Endothelial cell of umbilical vein (primary cell): Measurements from ENCODE around the gene ZRANB2. TPM values are rescaled to one million over a fixed set of nuclear protein-coding genes. Genes with fewer than 3 reads are reported as not detected.

Experiments used
- BruUV-seq: library from RNA; stranded (reverse); fragments of 400-500 nt; replicated peaks from 2 replicates; lab custom pipeline; 2021; lab: Mats Ljungman, UMichigan
- CTCF ChIA-PET: fragments of 300-600, 350-600 bp; sonication (Branson Sonifier 250); formaldehyde crosslinking; loops from one replicate; lab custom pipeline; 2021; ENCODE audit warnings: antibody characterized with exemption, inconsistent platforms; lab: Charles Lee
- POLR2A ChIA-PET: fragments of 300-600, 350-600 bp; sonication (Branson Sonifier 250); formaldehyde crosslinking; loops from one replicate; lab custom pipeline; 2021; ENCODE audit warnings: antibody characterized with exemption, inconsistent platforms; lab: Charles Lee
- DNase-seq: peaks from one replicate; pipeline ENCODE4 v3.0.0-alpha.2; 2011; ENCODE audit warnings: low read depth, low spot score
- FAIRE-seq: peaks from 2 replicates; lab custom pipeline; 2011; peaks lifted over from hg19 to GRCh38; lab: Jason Lieb, UNC
- H2AFZ ChIP-seq: 2 replicates; pipeline ENCODE4 v1.6.0; 2012; ENCODE audit warnings: low read depth, low read length, control low read depth, inconsistent platforms
- H3K27ac ChIP-seq: 2 replicates; pipeline ENCODE4 v1.5.1; 2011; ENCODE audit warnings: low read depth, mild to moderate bottlenecking, control low read depth, low read length, moderate library complexity; ENCODE audit not compliant: insufficient read depth
- H3K27me3 ChIP-seq, 2 experiments: 2 replicates each; pipeline versions ENCODE4 v1.6.0 to v1.6.1; 2011; ENCODE audit warnings: low read length in 2 of 2, mixed read lengths in 1 of 2; ENCODE audit not compliant: control insufficient read depth in 2 of 2, insufficient read depth in 2 of 2
- H3K36me3 ChIP-seq, 2 experiments: 2 replicates in 1 of 2; 3 replicates in 1 of 2; pipeline ENCODE4 v1.5.1; 2011; ENCODE audit warnings: low read length in 2 of 2, mild to moderate bottlenecking in 1 of 2, moderate library complexity in 1 of 2; ENCODE audit not compliant: control insufficient read depth in 2 of 2, insufficient read depth in 2 of 2; ENCODE audit errors: extremely low read depth in 1 of 2
- H3K4me1 ChIP-seq: 3 replicates; pipeline ENCODE4 v1.5.1; 2011; ENCODE audit warnings: mild to moderate bottlenecking, low read length; ENCODE audit not compliant: control insufficient read depth, insufficient read depth; ENCODE audit errors: extremely low read depth
- H3K4me2 ChIP-seq: 2 replicates; pipeline ENCODE4 v1.6.1; 2011; ENCODE audit warnings: low read length, control low read depth, mixed read lengths; ENCODE audit not compliant: insufficient read depth
- H3K4me3 ChIP-seq, 3 experiments: fragments of 200-600 bp in 1 of 3; sonication (generic), shearing (Covaris generic) in 1 of 3; replicated peaks in 1 of 3; 2 replicates each; pipeline ENCODE4 v1.5.1; 2011 to 2016; ENCODE audit warnings: control low read depth in 3 of 3, low read length in 3 of 3, mild to moderate bottlenecking in 2 of 3, inconsistent platforms in 1 of 3, low read depth in 1 of 3, moderate library complexity in 1 of 3; ENCODE audit not compliant: insufficient read depth in 1 of 3
- H3K79me2 ChIP-seq: 2 replicates; pipeline ENCODE4 v1.6.0; 2012; ENCODE audit warnings: low read length, inconsistent platforms; ENCODE audit not compliant: control insufficient read depth, insufficient read depth
- H3K9ac ChIP-seq: replicated peaks from 2 replicates; pipeline ENCODE3; 2011; ENCODE audit warnings: low read length, control low read depth; ENCODE audit not compliant: insufficient read depth; ENCODE audit errors: extremely low read depth
- H3K9me1 ChIP-seq: replicated peaks from 3 replicates; pipeline ENCODE4 v1.6.0; 2011; ENCODE audit warnings: mild to moderate bottlenecking, low read length; ENCODE audit not compliant: control insufficient read depth, insufficient read depth; ENCODE audit errors: extremely low read depth
- H3K9me3 ChIP-seq: replicated peaks from 2 replicates; pipeline ENCODE4 v1.5.1; 2012; ENCODE audit warnings: low read length, inconsistent platforms; ENCODE audit not compliant: control insufficient read depth, insufficient read depth
- H4K20me1 ChIP-seq: replicated peaks from 2 replicates; pipeline ENCODE3; 2011; ENCODE audit warnings: mild to moderate bottlenecking, low read length; ENCODE audit not compliant: control insufficient read depth, insufficient read depth; ENCODE audit errors: extremely low read depth
- EZH2 ChIP-seq: IDR thresholded peaks from 2 replicates; pipeline ENCODE4 v1.6.1; 2012; ENCODE audit warnings: borderline replicate concordance, low read depth, mild to moderate bottlenecking, moderate library complexity, low read length, inconsistent platforms; ENCODE audit not compliant: severe bottlenecking
- FOS ChIP-seq: IDR thresholded peaks from 2 replicates; pipeline ENCODE4 v1.6.1; 2011; ENCODE audit warnings: mild to moderate bottlenecking, low read length, moderate library complexity, borderline replicate concordance; ENCODE audit not compliant: insufficient read depth
- GATA2 ChIP-seq: IDR thresholded peaks from 2 replicates; pipeline ENCODE4 v1.7.0; 2011; ENCODE audit warnings: low read depth, mild to moderate bottlenecking, moderate library complexity, mixed read lengths, low read length; ENCODE audit not compliant: insufficient read length, insufficient read depth
- JUN ChIP-seq: IDR thresholded peaks from 2 replicates; pipeline ENCODE4 v1.6.1; 2011; ENCODE audit warnings: borderline replicate concordance, low read depth; ENCODE audit not compliant: insufficient read length, insufficient read depth
- MYC ChIP-seq: IDR thresholded peaks from one replicate; pipeline ENCODE4 v1.6.1; 2011; ENCODE audit warnings: mild to moderate bottlenecking, low read depth, low read length
- POLR2A ChIP-seq: IDR thresholded peaks from 2 replicates; pipeline ENCODE4 v1.6.1; 2012; ENCODE audit warnings: low read depth, mild to moderate bottlenecking, control low read depth, low read length
- POLR2AphosphoS5 ChIP-seq: IDR thresholded peaks from 2 replicates; pipeline ENCODE4 v1.6.1; 2012; ENCODE audit warnings: low read depth, mild to moderate bottlenecking, control low read depth, low read length, moderate library complexity; ENCODE audit not compliant: insufficient read depth
- dilution Hi-C: fragments of 300-500 bp; cut with MboI; formaldehyde crosslinking; loops from one replicate; pipeline ENCODE4 v1.15.0; 2019; ENCODE audit warnings: low sequenced_read_pairs; ENCODE audit not compliant: extremely low pct_ligation_motif_present
- intact Hi-C: fragments of 100-400 bp; cut with micrococcal nuclease; formaldehyde crosslinking; loops from one replicate; pipeline ENCODE4 v1.10.0; 2022
- polyA plus RNA-seq, 4 experiments: library from polyadenylated mRNA; depleted of rRNA in 3 of 4; stranded (reverse) in 3 of 4; unstranded in 1 of 4; fragments of >200 nt; gene quantifications; 2 replicates each; pipeline versions ENCODE4 v1.2.1 to v1.2.3, GENCODE V29; 2011 to 2012; ENCODE audit warnings: missing spikeins in 1 of 4
- total RNA-seq: library from RNA; stranded (reverse); gene quantifications from 2 replicates; pipeline ENCODE4 v1.2.3, GENCODE V29; 2021
- TF ChIP-seq, protein P1 (sequence below), 2 donors: IDR thresholded peaks; 1 replicate in 1 of 2; 2 replicates in 1 of 2; pipeline ENCODE4 v1.5.1; 2011; ENCODE audit warnings: low read length in 2 of 2, mild to moderate bottlenecking in 2 of 2, moderate library complexity in 2 of 2, control low read depth in 1 of 2, inconsistent platforms in 1 of 2, low read depth in 1 of 2; ENCODE audit not compliant: insufficient read depth in 1 of 2; ENCODE audit errors: extremely low read depth in 1 of 2
- TF ChIP-seq, protein P2 (sequence below): IDR thresholded peaks from 2 replicates; pipeline ENCODE4 v1.6.1; 2011; ENCODE audit not compliant: insufficient read depth, insufficient read length

The ZRANB2 gene
- total and polyA plus RNA-seq, 2 donors (not counting 3 experiments of a cell fraction or from before 2014, with no cell fraction given), result 23.6 to 84.1 TPM

DNA sequence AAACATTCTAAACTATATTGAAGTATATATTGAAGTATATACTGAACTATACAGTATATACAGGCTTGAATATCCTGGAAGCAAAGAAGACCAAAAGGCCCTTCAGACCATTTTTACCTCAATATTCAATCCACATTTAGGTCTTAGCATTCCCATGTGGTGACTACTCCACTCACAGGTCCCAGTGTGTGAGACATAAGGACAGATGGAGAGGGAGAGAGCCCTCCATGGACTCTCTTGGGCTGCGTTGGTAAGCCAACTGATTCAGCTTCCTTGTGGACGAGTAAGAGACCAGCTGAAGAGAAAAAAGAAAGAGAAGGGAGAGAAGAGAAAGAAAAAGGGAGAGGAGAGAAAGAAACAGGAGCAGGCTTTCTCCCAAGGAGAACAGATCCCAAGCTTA, 37.3 kb upstream of the ZRANB2 start:
- no TSS peak for BruUV-seq

More for the DNA sequence above, 37.3 kb upstream of the ZRANB2 start:
- no peaks in the 10 kb centered on the region for H3K4me1 ChIP-seq
- POLR2A ChIA-PET, result no interaction called here
- H4K20me1 ChIP-seq, result no peaks in the 10 kb centered on the region
- H2AFZ ChIP-seq, result no peak overlapping the region
- no peak overlapping the region for H3K27ac ChIP-seq
- no peak overlapping the region for H3K4me2 ChIP-seq
- FAIRE-seq (no peak), DNase-seq (no peak)
- no peak overlapping the region for H3K4me3 ChIP-seq
- no peaks in the 10 kb centered on the region for H3K9me3 ChIP-seq
- CTCF ChIA-PET, result no interaction called here
- no peaks in the 10 kb centered on the region for H3K36me3 ChIP-seq
- H3K27me3 ChIP-seq, result peaks cover 0 to 2% of the 10 kb centered on the region in 2 experiments
- no peak overlapping the region for H3K9ac ChIP-seq
- TF ChIP-seq MYC, result no peak
- TF ChIP-seq EZH2, result no peak
- TF ChIP-seq POLR2AphosphoS5, result no peak
- TF ChIP-seq, protein P1, sequence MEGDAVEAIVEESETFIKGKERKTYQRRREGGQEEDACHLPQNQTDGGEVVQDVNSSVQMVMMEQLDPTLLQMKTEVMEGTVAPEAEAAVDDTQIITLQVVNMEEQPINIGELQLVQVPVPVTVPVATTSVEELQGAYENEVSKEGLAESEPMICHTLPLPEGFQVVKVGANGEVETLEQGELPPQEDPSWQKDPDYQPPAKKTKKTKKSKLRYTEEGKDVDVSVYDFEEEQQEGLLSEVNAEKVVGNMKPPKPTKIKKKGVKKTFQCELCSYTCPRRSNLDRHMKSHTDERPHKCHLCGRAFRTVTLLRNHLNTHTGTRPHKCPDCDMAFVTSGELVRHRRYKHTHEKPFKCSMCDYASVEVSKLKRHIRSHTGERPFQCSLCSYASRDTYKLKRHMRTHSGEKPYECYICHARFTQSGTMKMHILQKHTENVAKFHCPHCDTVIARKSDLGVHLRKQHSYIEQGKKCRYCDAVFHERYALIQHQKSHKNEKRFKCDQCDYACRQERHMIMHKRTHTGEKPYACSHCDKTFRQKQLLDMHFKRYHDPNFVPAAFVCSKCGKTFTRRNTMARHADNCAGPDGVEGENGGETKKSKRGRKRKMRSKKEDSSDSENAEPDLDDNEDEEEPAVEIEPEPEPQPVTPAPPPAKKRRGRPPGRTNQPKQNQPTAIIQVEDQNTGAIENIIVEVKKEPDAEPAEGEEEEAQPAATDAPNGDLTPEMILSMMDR (IDR thresholded peaks at IDR 0.05; ENCODE audit: extremely low read depth in 1 of 2, insufficient read depth in 1 of 2, low read depth in 1 of 2, low read length in 2 of 2), result no peak
- TF ChIP-seq, protein P2, sequence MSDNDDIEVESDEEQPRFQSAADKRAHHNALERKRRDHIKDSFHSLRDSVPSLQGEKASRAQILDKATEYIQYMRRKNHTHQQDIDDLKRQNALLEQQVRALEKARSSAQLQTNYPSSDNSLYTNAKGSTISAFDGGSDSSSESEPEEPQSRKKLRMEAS, result no peak
- no peak for TF ChIP-seq JUN
- TF ChIP-seq FOS, result no peak
- no peak for TF ChIP-seq POLR2A
- TF ChIP-seq GATA2, result no peak
- no peaks in the 10 kb centered on the region for H3K79me2 ChIP-seq
- dilution Hi-C loops, result no loop called here
- H3K9me1 ChIP-seq, result no peaks in the 10 kb centered on the region
- intact Hi-C loops, result no loop called here
